NCI-H460 (cell line): ENCODE measurements around the gene BMP2K. TPM values are rescaled to one million over a fixed set of nuclear protein-coding genes. Genes with fewer than 3 reads are reported as not detected.

Experiments
- small RNA-seq, 2 experiments: library from RNA; depleted of rRNA; stranded (forward); fragments of <200 nt; gene quantifications; one replicate each; pipeline ENCODE3, GENCODE V24; 2014
- total RNA-seq: library from RNA; depleted of rRNA; stranded (reverse); fragments of >200 nt; shearing (Covaris generic); gene quantifications from 2 replicates; pipeline ENCODE4 v1.2.3, GENCODE V29; 2014; rRNA removed

The BMP2K gene
- total RNA-seq, 1 experiment from 2014 or later: 18.1 TPM

Small RNA genes within 50 kb of the gene (small RNA-seq; reads per million reads assigned to genes)
- gene AC098818.1 (0 reads per million in 2 experiments), gene MIR5096 (0 reads per million in 2 experiments), gene RN7SL127P (0 to 0.47 reads per million in 2 experiments)

Other genes starting within 250 kb of the BMP2K start
- 114 and 117 TPM in 2 replicates for gene ANXA3, start 224.6 kb upstream of the BMP2K start, total RNA-seq
- gene PAQR3, start 163.1 kb downstream of the BMP2K start, total RNA-seq: 21.9 and 24.3 TPM in 2 replicates